GM18907 (cell line): ENCODE measurements around the gene ATP5MK.
A peak's percentile ranks its signal among the peaks of the same experiment; 100 is the strongest.
"Not testable (repeated sequence)": the region's sequence is repeated elsewhere in the genome, so short reads cannot be mapped to it uniquely, and the experiment has no call there.

Experiments
- ATAC-seq: cut with Tn5 transposase; IDR thresholded peaks from one replicate; pipeline ENCODE4 v1.9.1; 2021; ENCODE audit warnings: mild to moderate bottlenecking, moderate library complexity; ENCODE audit not compliant: unreplicated experiment

Gene ATP5MK

GRCh38 chr10:103396067-103396788 lies at the start of gene ATP5MK, which contains the start of gene PDCD11:
Gene ATP5MK (minus strand): TSS chr10:103396475. CDS start chr10:103392457, 4,018 bp downstream.
Gene PDCD11 (plus strand): TSS chr10:103396626. CDS start chr10:103398427, 1,801 bp downstream.
- ATAC-seq: peak; percentile 98

- ATAC-seq: no peak
Measured at GRCh38 chr10:103445366-103445765, 49.1 kb upstream of the ATP5MK start.

DNA sequence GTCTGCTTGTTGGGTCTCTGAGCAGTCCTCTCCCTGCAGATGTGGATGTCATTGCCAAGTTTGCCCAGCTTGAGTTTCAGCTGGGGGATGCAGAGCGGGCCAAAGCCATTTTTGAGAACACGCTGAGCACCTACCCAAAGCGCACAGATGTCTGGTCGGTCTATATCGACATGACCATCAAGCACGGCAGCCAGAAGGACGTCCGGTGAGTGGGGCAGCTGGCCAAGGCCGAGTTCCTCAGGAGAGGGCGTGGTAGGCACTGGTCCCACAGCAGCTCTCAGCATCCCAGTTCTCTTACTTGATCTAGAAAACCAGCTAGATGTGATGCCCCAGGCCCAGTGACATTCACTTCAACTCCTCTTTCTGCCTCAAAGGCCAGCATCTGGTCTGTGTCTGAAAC lies 48.2 kb upstream of the ATP5MK start:
- ATAC-seq: no peak

GRCh38 chr10:103443475-103444185 lies 47.4 kb upstream of the ATP5MK start:
- ATAC-seq: no peak

DNA sequence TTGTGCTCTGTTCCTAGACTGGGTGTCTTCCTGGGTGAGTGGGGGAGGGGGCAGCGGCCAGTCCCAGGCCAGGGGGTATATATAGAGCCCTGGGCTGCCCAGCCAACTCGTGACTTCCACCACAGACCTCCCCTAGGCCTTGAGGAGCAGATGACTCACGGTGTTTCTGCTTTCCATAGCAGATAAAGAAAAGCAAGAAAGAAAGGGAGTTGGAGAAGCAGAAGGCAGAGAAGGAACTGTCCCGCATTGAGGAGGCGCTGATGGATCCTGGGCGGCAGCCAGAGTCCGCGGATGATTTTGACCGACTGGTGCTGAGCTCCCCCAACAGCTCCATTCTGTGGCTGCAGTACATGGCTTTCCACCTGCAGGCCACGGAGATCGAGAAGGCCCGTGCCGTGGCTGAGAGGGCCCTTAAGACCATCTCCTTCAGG lies 45.8 kb upstream of the ATP5MK start:
- ATAC-seq: no peak

DNA sequence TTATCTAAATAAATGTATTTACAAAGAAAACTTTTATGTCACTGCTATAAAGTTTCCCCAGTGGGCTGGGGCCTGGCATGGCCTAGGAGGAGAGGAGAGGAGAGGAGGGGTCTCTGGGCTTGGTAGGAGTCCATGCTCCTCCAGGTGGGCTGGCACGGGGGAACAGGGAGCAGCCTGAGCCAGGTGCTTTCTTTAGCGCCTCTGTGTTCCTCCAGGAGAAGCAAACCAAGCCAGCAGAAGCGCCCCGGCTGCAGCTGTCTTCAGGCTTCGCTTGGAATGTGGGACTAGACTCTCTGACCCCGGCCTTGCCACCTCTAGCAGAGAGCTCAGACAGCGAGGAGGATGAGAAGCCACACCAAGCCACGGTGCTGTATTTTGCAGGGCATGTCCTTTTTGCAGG lies 45.3 kb upstream of the ATP5MK start:
- ATAC-seq: no peak

DNA sequence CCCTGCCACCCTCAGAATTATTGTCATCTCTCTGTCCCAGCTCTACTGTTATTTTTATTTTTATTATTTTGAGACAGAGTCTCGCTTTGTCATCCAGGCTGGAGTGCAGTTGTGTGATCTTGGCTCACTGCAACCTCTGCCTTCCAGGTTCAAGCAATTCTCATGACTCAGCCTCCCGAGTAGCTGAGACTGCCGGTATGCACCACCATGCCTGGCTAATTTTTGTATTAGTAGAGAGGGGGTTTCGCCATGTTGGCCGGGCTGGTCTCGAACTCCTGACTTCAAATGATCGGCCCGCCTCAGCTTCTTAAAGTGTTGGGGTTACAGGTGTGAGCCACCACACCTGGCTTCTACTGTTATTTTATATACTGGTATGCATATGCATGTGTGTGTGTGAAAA lies 44.9 kb upstream of the ATP5MK start:
- ATAC-seq: no peak

DNA sequence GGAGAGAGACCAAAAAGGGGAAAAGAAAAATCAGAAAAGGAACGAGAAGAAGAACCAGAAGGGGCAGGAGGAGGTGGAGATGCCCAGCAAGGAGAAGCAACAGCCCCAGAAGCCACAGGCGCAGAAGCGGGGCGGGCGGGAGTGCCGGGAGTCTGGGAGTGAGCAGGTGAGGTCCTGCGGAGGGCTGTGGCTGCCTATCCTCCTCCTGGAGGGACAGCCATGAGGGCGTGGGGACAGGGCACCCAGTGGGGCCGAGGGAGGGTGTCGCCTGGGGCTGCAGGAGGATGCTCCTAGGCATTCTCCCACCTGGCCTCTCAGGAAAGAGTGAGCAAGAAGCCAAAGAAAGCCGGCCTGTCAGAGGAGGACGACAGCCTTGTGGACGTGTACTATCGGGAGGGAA lies 44.1 kb upstream of the ATP5MK start:
- no peak for ATAC-seq

- ATAC-seq: no peak
Measured at GRCh38 chr10:103439776-103440175, 43.5 kb upstream of the ATP5MK start.

GRCh38 chr10:103433858-103434257 lies 37.6 kb upstream of the ATP5MK start:
- ATAC-seq: no peak

DNA sequence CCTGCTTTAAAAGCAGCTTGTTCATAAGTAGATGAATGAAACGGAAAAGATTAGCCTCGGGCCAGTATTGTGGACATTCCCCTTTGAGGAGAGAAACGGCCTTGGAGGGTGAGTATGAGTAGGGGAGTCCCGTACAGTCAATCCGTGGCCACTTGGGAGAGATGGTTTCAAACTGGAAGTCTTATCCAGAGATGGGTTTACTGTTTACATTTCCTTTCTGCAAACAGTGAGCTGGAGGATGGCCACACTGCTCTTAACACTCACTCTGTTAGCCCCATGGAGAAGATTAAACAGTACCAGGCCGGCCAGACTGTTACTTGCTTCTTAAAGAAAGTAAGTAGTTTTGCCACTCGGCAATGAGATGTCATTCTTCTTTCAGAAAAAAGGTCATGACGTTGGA lies 35.6 kb upstream of the ATP5MK start:
- no peak for ATAC-seq

- ATAC-seq: no peak
Measured at GRCh38 chr10:103429647-103430046, 33.4 kb upstream of the ATP5MK start.

DNA sequence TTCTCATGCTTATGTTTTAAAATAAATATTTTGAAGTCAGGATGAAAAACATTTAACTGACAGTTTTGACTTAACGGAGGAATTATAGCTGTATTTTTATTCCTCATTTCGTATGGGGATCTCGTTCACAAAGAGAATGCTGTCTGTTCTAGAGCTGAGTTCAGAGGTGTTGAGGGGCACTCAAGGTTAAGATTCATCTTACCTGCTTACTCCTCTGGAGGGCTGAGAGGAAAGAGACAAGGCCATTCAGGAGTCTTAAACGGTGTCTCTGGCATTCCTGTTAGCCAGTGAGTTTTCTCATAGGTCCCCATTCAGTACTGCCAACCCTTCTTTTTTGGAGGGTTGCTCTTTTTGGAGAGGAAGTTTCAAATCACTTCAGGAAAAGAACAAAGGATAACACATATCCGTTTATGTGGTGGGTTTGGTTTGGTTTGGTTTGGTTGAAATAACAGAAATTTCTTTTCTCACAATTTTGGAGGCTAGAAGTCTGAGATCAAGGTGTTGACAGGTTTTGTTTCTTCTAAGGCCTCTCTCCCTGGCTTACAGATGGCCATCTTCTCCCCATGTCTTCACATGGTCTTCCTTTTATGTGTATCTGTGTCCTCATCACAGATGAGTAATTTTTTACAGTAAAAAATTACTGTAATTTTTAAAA lies 32.8 kb upstream of the ATP5MK start:
- ATAC-seq: no peak

DNA sequence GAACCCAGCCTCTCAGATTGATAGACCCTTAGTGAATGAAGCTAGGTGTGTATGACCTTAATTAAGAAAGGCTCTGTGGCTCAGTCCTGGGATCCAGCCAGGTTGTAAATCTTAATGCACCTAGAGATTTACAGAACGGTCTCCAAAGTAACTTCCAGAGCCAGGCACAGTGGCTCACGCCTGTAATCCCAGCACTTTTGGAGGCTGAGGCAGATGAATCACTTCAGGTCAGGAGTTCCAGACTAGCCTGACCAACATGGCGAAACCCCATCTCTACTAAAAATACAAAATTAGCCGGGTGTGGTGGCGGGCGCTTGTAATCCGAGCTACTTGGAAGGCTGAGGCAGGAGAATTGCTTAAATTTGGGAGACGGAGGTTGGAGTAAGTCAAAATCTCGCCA lies 31.6 kb upstream of the ATP5MK start:
- no peak for ATAC-seq

DNA sequence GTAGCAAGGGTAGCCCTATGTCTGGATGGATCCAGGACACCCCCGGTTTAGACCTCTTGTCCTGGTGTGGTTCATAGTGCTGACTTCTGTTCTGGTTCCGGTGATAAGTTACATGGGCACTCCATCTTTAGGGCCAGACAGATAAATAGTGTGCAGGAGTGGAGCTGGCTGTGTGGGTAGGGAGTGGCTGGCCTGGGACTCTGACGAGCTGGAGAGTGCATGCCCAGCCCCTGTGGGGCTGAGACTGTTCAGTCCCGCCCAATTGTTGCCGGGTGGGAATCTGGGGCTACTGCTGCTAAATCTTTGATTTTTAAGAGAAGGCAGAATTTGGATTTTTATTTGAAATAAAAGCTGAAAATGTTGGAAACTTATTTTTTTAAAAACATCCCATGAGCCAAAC lies 27.5 kb upstream of the ATP5MK start:
- ATAC-seq: no peak

- ATAC-seq: no peak
Measured at GRCh38 chr10:103419101-103419500, 22.8 kb upstream of the ATP5MK start.

GRCh38 chr10:103417601-103418000 lies 21.3 kb upstream of the ATP5MK start:
- ATAC-seq: no peak

DNA sequence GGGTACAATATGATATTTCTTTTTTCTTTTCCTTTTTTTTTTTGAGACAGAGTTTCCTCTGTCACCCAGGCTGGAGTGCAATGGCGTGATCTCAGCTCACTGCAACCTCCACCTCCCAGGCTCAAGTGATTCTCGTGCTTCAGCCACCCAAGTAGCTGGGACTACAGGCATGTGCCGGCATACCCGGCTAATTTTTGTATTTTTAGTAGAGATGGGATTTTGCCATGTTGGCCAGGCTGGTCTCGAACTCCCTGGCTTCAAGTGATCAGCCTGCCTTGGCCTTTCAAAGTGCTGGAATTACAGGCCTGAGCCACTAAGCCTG lies 20.8 kb upstream of the ATP5MK start:
- ATAC-seq: not testable (repeated sequence)

DNA sequence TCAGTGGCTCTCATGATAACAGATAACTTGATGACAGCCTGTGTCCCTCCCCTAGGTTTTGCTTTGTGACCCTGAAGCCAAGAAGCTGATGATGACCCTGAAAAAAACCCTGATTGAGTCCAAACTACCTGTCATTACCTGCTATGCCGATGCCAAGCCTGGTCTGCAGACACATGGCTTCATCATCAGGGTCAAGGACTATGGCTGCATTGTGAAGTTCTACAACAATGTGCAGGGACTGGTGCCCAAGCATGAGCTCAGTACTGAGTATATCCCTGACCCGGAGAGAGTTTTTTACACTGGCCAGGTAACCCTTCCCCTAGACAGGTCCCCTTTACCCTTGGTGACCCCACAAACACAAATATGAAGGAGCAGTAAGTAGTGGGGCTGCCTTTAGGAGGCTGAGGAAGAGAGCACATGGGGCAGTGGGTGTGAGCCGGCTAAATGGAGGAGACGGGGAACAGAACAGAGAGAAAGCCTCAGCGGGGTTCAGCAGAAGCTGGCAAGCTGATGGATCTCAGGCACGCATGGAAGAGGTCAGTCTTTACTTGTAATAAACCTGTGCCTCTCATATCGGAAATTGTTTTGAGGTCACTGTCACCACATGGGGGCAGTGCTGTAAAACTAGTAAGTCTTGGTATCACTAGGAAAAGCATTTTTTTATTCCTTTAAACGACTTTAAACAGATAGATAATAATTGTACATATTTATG lies 20.3 kb upstream of the ATP5MK start:
- ATAC-seq: no peak

DNA sequence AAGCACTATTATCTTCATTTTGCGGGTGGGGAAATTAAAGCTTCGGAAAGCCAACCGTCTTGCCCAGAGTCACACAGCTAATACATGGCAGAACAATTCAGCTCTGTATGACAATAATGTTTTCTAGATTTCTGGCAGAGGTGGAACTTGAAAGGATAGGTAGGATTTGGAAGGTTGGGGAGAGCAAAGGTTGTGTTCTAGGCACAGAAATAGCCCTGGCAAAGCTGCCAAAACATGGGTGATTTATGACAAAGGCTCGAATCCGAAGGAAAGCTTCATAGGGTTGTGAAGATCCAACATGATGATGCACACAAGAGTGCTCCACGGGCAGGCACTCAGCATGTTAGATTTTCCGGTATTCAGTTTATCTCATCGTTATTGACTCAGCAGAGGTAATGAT lies 19.3 kb upstream of the ATP5MK start:
- no peak for ATAC-seq

DNA sequence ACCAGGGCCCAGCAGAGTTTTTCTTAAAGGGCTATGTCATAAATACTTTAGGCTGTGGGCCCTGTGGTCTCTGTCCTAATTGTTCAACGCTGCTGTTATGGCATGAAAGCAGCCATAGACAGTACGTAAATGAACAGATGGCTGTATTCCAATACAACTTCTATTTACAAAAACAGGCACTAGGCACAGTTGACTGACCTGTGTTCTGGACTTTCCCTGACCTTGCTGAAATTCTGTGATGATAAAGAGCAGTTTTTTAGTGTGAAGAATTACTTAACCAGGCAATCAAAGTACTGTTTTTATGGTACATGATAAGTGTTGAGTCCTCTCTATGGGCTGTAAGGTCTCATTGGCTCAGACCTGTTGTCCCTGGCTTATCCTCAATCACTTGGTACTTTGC lies 17.3 kb upstream of the ATP5MK start:
- no peak for ATAC-seq
